Pancreas (tissue), 10 donors: ENCODE measurements around the gene PACS1. TPM values are rescaled to one million over a fixed set of nuclear protein-coding genes. Genes with fewer than 3 reads are reported as not detected.

ENCODE experiments used
- ATAC-seq, 4 donors: fragments of 200-7000 bp; cut with Tn5 transposase; one replicate each; pipeline versions ENCODE4 v1.8.0 to v1.9.1; 2020; ENCODE audit warnings: mild to moderate bottlenecking in 4 of 4, moderate library complexity in 4 of 4
- DNase-seq, 6 donors: peaks; one replicate each; pipeline ENCODE4 v3.0.0-alpha.2; 2020
- FAIRE-seq: peaks from 2 replicates; lab custom pipeline; 2012; peaks lifted over from hg19 to GRCh38; lab: Jason Lieb, UNC
- H3K27ac ChIP-seq, 4 donors: fragments of 200-600 bp; sonication (generic); 1 replicate in 3 of 4; 2 replicates in 1 of 4; pipeline versions ENCODE4 v1.5.0 to v1.8.0; 2020
- H3K27me3 ChIP-seq, 4 donors: fragments of 200-600 bp; one replicate each; pipeline ENCODE4 v1.8.0; 2021
- H3K36me3 ChIP-seq, 3 donors: fragments of 200-600 bp; sonication (generic) in 1 of 3; one replicate each; pipeline versions ENCODE4 v1.5.0 to v1.8.0; 2020 to 2021
- H3K4me1 ChIP-seq, 3 donors: fragments of 200-600 bp; one replicate each; pipeline ENCODE4 v1.8.0; 2021
- H3K4me3 ChIP-seq, 4 donors: fragments of 200-600 bp; sonication (generic) in 2 of 4; one replicate each; pipeline versions ENCODE4 v1.5.0 to v1.8.0; 2020 to 2021
- H3K9me3 ChIP-seq, 4 donors: fragments of 200-600 bp; one replicate each; pipeline ENCODE4 v1.8.0; 2021
- WGBS, 2 donors: extraction: QIAGEN DNeasy Blood & Tissue Kit; methylation state at CpG; one replicate each; pipeline ENCODE4 v1.1.7; 2013; 5-methylcytosine and 5-hydroxymethylcytosine counted together
- intact Hi-C, 3 donors: fragments of 100-400 bp; cut with DNase I; formaldehyde crosslinking; loops; one replicate each; pipeline versions ENCODE4 v1.11.1 to v1.14.2; 2022
- polyA plus RNA-seq, 2 donors: library from polyadenylated mRNA; stranded (reverse); fragments of 200-250 nt; gene quantifications; one replicate each; pipeline ENCODE4 v1.2.3, GENCODE V29; 2013
- total RNA-seq, 6 donors: library from RNA; stranded (reverse); fragmentation: NEBNext Ultra II Directional in 4 of 6; extraction: Animal tissue kit (Norgen Biotek cat#: 25700) in 4 of 6; gene quantifications; one replicate each; pipeline versions ENCODE4 v1.2.1 to v1.2.4, GENCODE V29; 2021 to 2023
- TF ChIP-seq, protein P1 (sequence below), 4 donors: fragments of 200-600 bp; sonication (generic) in 3 of 4; IDR thresholded peaks; one replicate each; pipeline versions ENCODE4 v1.5.0 to v1.8.0; 2021; ENCODE audit warnings: antibody characterized with exemption in 4 of 4
- donor health status: healthy with polysubstance abuse.
- donor health status: DM: no; HTN: no; CAD: no; lungs with moderate emphysema.
- donor health status: DM: no; HTN: no; CAD: no.
- donor health status: control.
- donor health status: control.
- donor health status: Bipolar disorder and iron deficiency.
- donor health status: DM: yes; HTN: yes; CAD: no.
- donor health status: DM: no; HTN: no; CAD: no.
- donor health status: DM: no; HTN: no; CAD: no.
- donor health status: DM: yes; HTN: yes; CAD: no.

Gene PACS1
- total and polyA plus RNA-seq, 8 donors: 16.9 to 61.0 (median 27.3) TPM

DNA sequence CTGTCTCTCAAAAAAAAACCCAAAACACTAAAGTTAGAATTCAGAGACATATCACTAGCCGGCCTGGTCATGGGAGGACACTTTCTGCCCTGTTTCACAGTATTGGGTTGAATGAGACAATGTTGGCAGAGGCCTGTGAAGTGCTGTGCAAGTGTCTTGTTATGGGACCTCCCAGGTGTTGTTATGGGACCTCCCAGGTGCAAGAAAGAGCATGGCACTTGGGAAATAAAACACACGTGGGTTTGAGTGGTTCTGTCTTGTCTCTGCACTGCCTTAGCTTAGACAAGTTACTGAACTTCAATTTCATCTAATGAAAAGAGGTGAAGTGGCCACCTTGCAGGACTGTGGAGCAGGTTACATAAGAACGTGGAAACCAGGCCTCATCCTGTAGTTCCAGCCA lies 169.4 kb downstream of the PACS1 start:
- no peak overlapping the region for H3K27ac ChIP-seq
- no peak for FAIRE-seq
- no peak for ATAC-seq
- TF ChIP-seq, protein P1, sequence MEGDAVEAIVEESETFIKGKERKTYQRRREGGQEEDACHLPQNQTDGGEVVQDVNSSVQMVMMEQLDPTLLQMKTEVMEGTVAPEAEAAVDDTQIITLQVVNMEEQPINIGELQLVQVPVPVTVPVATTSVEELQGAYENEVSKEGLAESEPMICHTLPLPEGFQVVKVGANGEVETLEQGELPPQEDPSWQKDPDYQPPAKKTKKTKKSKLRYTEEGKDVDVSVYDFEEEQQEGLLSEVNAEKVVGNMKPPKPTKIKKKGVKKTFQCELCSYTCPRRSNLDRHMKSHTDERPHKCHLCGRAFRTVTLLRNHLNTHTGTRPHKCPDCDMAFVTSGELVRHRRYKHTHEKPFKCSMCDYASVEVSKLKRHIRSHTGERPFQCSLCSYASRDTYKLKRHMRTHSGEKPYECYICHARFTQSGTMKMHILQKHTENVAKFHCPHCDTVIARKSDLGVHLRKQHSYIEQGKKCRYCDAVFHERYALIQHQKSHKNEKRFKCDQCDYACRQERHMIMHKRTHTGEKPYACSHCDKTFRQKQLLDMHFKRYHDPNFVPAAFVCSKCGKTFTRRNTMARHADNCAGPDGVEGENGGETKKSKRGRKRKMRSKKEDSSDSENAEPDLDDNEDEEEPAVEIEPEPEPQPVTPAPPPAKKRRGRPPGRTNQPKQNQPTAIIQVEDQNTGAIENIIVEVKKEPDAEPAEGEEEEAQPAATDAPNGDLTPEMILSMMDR (IDR thresholded peaks at IDR 0.05): no peak
- intact Hi-C loops: no loop called here
- H3K4me3 ChIP-seq: no peak overlapping the region
- peaks cover 0 to 31% (median 7%) of the 10 kb centered on the region in 3 donors for H3K36me3 ChIP-seq
- no peaks in the 10 kb centered on the region for H3K9me3 ChIP-seq
- 79 to 81% methylated on average over 3 of the region's 3 CpGs for WGBS, 2 donors
- DNase-seq: no peak
- no peaks in the 10 kb centered on the region for H3K4me1 ChIP-seq
- no peaks in the 10 kb centered on the region for H3K27me3 ChIP-seq

DNA sequence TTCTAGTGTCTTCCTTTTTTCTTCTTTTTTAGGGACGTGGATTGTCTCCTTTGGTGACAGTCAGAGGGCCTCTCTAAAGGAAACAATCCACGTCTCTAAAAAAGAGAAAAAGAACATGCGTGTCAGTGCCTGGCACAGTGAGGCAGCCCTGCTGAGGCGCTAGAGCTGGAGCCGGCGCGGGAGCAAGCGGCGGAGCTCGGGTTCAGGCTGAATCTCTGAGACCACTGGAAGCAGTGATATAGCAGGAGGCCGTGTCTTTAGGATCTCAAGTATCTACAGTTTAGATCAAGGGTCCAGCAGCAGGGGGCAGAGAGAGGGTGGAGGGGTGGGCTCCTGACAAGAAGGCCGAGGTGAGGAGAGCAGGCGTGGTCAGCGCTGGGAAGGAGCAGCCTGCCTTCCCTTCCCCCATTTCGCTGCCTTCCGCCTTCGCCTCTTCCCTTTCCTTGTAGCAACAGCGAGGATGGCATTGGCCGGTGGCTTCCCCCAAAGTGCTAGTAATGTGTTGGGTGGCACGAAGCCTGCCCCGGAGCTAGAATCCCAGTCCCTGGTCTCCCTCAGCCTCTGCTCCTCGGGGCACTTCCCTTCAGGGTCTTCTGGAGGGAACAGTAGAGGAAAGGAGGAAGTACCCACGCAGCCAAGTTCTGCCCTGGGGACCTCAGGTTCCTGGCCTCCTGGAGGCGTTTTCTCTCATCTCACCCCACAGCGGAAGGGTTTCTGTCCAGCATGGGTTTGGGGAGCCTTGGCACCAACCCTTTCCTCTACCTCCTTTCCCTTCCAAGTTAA lies 170.1 kb downstream of the PACS1 start:
- no peak for DNase-seq
- no peaks in the 10 kb centered on the region for H3K9me3 ChIP-seq
- H3K27me3 ChIP-seq: no peaks in the 10 kb centered on the region
- no peak overlapping the region for H3K4me3 ChIP-seq
- 89 to 93% methylated on average over 25 of the region's 25 CpGs for WGBS, 2 donors
- H3K36me3 ChIP-seq: peaks cover 0 to 31% (median 7%) of the 10 kb centered on the region in 3 donors
- FAIRE-seq: no peak
- TF ChIP-seq, protein P1 (IDR thresholded peaks at IDR 0.05): no peak
- H3K27ac ChIP-seq: no peak overlapping the region
- no peak for ATAC-seq
- intact Hi-C loops: no loop called here
- H3K4me1 ChIP-seq: no peaks in the 10 kb centered on the region

DNA sequence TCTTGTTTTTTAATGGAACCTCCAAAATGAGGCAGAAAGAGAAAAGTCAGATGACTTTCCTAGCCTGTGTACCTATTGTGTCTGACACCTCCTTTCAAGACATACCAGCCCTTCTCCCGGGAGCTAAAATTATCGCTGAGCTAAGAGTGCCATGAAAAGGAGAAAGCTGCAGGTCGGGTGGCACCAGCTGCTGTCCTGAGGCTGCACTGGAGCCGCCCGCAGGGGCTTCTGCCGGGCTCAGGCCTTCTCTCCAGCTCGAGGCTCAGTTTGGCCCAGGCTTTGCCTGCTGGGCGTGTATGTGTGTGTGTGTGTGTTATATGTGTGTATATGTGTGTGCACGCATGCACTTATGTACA lies 170.7 kb downstream of the PACS1 start:
- intact Hi-C loops: no loop called here
- no peak for ATAC-seq
- no peak for FAIRE-seq
- Histone ChIP-seq H3K27me3 (no peaks in the 10 kb centered on the region), H3K9me3 (no peaks in the 10 kb centered on the region), H3K27ac (no peak overlapping the region), H3K4me3 (no peak overlapping the region), H3K4me1 (no peaks in the 10 kb centered on the region), H3K36me3 (peaks cover 0 to 27% (median 7%) of the 10 kb centered on the region in 3 donors)
- DNase-seq: no peak
- 93 to 94% methylated on average over 9 of the region's 9 CpGs for whole genome bisulfite sequencing, 2 donors
- TF ChIP-seq, protein P1 (IDR thresholded peaks at IDR 0.05): no peak

DNA sequence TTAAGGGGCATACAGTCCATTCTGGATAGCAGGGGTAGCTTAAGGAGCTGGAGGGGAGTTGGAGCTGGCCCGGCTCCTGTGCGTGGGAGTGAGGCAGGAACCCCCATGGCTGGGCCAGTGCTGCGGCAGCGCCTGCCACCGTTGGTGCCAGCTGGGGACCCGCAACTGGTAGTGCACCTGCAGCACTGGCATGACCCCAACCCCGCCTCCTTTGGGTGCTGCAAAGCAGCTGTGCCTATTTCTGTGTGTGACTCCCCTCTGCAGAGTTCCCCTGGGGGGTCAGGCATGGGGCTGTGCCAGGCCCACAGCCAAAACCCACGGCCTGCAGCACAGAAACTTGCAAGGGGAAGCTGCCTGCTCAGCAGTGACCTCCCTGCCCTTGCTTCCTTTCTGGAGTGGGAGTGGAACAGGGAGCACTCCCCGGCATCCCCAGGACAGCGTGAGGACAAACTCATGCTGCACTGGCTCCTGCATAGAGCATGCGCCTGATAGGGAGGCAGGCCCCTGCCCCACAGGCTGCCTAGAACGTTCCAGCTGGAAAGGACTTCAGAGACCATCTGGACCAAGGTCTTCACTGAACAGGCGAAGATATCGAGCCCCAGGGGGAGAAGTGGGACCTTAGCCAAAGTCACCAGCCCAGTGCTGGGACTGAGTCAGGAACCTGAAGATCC lies 172.2 kb downstream of the PACS1 start:
- no peak for FAIRE-seq
- TF ChIP-seq, protein P1 (IDR thresholded peaks at IDR 0.05): no peak
- Histone ChIP-seq H3K36me3 (peaks cover 0 to 26% (median 7%) of the 10 kb centered on the region in 3 donors), H3K4me3 (no peak overlapping the region), H3K27ac (no peak overlapping the region), H3K27me3 (no peaks in the 10 kb centered on the region), H3K9me3 (no peaks in the 10 kb centered on the region), H3K4me1 (no peaks in the 10 kb centered on the region)
- intact Hi-C loops: no loop called here
- 67 to 72% methylated on average over 14 of the region's 14 CpGs for WGBS, 2 donors
- peak in 1 of 4 donors; percentile 6 for ATAC-seq
- DNase-seq: no peak
